ENCODE results near the gene LPCAT4.

DNA sequence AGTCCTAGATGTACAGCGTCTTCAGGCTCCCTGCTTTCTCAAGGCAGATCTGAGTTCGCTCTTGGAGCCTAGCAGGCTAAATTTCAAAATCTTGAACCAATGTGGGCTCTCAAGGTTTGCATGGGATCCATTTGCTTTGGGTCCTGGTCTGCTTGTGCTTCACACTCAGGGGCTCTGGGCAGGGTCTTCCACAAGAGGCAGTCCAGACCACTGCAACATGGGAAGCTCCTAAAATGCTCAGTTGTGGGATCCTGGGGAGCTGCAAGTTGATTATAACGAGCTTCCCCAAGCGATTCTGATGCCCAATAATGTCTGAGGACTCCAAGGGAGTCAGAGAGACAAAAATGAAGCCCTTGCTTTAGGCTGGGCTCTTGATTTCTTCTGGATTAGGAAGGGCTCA lies 17.2 kb downstream of the LPCAT4 start:
- TF ChIP-seq, protein P1, sequence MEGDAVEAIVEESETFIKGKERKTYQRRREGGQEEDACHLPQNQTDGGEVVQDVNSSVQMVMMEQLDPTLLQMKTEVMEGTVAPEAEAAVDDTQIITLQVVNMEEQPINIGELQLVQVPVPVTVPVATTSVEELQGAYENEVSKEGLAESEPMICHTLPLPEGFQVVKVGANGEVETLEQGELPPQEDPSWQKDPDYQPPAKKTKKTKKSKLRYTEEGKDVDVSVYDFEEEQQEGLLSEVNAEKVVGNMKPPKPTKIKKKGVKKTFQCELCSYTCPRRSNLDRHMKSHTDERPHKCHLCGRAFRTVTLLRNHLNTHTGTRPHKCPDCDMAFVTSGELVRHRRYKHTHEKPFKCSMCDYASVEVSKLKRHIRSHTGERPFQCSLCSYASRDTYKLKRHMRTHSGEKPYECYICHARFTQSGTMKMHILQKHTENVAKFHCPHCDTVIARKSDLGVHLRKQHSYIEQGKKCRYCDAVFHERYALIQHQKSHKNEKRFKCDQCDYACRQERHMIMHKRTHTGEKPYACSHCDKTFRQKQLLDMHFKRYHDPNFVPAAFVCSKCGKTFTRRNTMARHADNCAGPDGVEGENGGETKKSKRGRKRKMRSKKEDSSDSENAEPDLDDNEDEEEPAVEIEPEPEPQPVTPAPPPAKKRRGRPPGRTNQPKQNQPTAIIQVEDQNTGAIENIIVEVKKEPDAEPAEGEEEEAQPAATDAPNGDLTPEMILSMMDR (IDR thresholded peaks at IDR 0.05; ENCODE audit: insufficient read depth, low read length, poor library complexity, severe bottlenecking), result no peak
- no peak for TF ChIP-seq EZH2phosphoT487 (conservative IDR thresholded peaks at IDR 0.05; ENCODE audit: low read length)

All from SU-DHL-6 (cell line).